Chondrocyte (in vitro differentiated cells): ENCODE measurements around the gene SLC2A1. TPM values are rescaled to one million over a fixed set of nuclear protein-coding genes. Genes with fewer than 3 reads are reported as not detected.
"Not testable (repeated sequence)": the region's sequence is repeated elsewhere in the genome, so short reads cannot be mapped to it uniquely, and the experiment has no call there.

Source experiments
- DNase-seq: peaks from one replicate; pipeline ENCODE4 v3.0.0; 2021; ENCODE audit warnings: mixed read lengths, low spot score
- H3K27ac Mint-ChIP-seq: one replicate; pipeline ENCODE4 v1.8.0; 2021; ENCODE audit warnings: mild to moderate bottlenecking, moderate library complexity, mixed read lengths; ENCODE audit not compliant: unreplicated experiment
- H3K27me3 Mint-ChIP-seq: 2 replicates; pipeline ENCODE4 v1.8.0; 2021; ENCODE audit warnings: low read depth, mixed read lengths
- H3K36me3 Mint-ChIP-seq: 2 replicates; pipeline ENCODE4 v1.8.0; 2021; ENCODE audit warnings: low read depth, mixed read lengths
- H3K4me1 Mint-ChIP-seq: 2 replicates; pipeline ENCODE4 v1.8.0; 2021; ENCODE audit warnings: low read depth, mild to moderate bottlenecking, mixed read lengths
- H3K4me3 Mint-ChIP-seq: one replicate; pipeline ENCODE4 v1.8.0; 2021; ENCODE audit warnings: mild to moderate bottlenecking, moderate library complexity, mixed read lengths; ENCODE audit not compliant: unreplicated experiment
- H3K9me3 Mint-ChIP-seq: 2 replicates; pipeline ENCODE4 v1.8.0; 2021; ENCODE audit warnings: low read depth, mixed read lengths
- total RNA-seq: library from RNA; stranded (reverse); gene quantifications from 3 replicates; pipeline ENCODE4 v1.2.1, GENCODE V29; 2021
- TF ChIP-seq, protein P1 (sequence below): fragments of 200-600 bp; sonication (generic); IDR thresholded peaks from 2 replicates; pipeline ENCODE4 v1.5.0; 2021; ENCODE audit warnings: antibody characterized with exemption, mild to moderate bottlenecking, moderate library complexity

The SLC2A1 gene
- total RNA-seq, 1 donor from 2014 or later = 190 TPM

DNA sequence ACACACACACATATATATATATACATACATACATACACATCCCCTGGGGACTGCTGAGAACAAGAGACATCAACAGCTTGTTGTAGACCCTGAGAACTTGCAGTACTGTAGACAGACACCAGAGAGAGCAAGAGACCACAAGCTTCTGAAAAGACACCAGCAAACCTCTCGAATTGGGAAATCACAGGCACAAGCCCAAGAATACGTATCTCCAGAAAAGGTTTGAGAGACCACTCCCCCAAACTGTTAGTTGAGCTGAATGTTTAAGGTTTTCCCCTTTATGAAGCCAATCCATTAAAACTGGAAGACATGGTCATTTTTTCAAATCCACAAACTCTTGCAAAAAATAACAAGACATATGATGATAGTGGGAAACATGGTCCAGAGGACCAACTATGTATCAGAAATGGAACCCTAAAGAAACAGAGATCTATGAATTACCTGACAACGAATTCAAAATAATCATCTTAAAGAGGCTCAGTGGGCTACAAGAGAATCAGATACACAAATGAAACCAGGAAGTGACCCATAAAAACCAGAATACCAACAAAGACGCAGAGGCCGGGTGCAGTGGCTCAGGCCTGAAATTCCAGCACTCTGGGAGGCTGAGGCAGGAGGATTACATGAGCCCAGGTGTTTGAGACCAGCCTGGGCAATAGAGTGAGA, 45.1 kb downstream of the SLC2A1 start:
- Mint-ChIP-seq H3K4me1 (peaks cover 4% of the 10 kb centered on the region), H3K27ac (no peak overlapping the region)
- DNase-seq = no peak

DNA sequence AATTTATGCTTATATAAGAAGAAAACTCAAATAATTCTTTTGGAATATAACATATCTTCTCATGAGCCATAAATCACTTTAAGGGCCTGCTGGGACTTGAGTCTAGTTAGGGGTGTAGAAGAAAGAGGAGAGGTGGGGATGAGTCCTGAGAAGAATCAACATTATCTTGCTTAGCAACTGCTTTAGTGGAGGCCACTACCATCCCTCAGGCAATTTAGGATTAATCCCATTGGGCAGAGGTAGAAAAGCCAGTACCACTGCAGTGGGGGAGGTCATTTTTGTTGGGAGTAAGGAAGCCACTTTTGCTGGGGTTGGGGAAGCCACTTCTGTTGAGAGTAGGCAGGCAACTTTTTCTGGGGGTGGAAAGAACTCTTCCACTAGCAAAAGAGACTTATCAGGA, 47.7 kb downstream of the SLC2A1 start:
- Mint-ChIP-seq H3K27me3 (no peaks in the 10 kb centered on the region), H3K4me3 (no peak overlapping the region), H3K36me3 (no peaks in the 10 kb centered on the region), H3K9me3 (peaks cover 10% of the 10 kb centered on the region), H3K27ac (no peak overlapping the region), H3K4me1 (peaks cover 4% of the 10 kb centered on the region)
- DNase-seq = no peak
- TF ChIP-seq, protein P1, sequence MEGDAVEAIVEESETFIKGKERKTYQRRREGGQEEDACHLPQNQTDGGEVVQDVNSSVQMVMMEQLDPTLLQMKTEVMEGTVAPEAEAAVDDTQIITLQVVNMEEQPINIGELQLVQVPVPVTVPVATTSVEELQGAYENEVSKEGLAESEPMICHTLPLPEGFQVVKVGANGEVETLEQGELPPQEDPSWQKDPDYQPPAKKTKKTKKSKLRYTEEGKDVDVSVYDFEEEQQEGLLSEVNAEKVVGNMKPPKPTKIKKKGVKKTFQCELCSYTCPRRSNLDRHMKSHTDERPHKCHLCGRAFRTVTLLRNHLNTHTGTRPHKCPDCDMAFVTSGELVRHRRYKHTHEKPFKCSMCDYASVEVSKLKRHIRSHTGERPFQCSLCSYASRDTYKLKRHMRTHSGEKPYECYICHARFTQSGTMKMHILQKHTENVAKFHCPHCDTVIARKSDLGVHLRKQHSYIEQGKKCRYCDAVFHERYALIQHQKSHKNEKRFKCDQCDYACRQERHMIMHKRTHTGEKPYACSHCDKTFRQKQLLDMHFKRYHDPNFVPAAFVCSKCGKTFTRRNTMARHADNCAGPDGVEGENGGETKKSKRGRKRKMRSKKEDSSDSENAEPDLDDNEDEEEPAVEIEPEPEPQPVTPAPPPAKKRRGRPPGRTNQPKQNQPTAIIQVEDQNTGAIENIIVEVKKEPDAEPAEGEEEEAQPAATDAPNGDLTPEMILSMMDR = no peak

More for the DNA sequence above, 45.1 kb downstream of the SLC2A1 start:
- Mint-ChIP-seq H3K4me3 (no peak overlapping the region), H3K36me3 (no peaks in the 10 kb centered on the region), H3K9me3 (peaks cover 10% of the 10 kb centered on the region), H3K27me3 (no peaks in the 10 kb centered on the region)
- TF ChIP-seq, protein P1 = peak; percentile 88

DNA sequence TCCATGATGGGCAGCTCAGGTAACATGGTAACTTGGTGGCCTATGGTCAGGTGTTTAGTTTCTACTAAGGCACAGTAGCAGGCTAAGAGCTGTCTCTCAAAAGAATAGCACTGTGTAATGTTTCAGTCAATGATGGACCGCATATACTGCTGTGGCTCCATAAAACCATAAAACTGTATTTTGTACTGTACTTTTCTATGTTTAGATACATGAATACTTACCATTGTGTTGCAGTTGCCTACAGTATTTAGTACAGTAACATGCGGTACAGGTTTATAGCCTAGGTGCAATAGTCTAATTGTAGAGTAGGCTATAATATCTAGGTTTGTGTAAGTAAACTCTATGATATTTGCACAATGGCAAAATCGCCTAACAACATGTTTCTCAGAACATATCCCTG, 50.6 kb downstream of the SLC2A1 start:
- Mint-ChIP-seq H3K27ac (no peak overlapping the region), H3K4me3 (no peak overlapping the region), H3K27me3 (no peaks in the 10 kb centered on the region), H3K9me3 (no peaks in the 10 kb centered on the region), H3K36me3 (no peaks in the 10 kb centered on the region), H3K4me1 (no peaks in the 10 kb centered on the region)
- TF ChIP-seq, protein P1 = no peak
- DNase-seq = no peak

DNA sequence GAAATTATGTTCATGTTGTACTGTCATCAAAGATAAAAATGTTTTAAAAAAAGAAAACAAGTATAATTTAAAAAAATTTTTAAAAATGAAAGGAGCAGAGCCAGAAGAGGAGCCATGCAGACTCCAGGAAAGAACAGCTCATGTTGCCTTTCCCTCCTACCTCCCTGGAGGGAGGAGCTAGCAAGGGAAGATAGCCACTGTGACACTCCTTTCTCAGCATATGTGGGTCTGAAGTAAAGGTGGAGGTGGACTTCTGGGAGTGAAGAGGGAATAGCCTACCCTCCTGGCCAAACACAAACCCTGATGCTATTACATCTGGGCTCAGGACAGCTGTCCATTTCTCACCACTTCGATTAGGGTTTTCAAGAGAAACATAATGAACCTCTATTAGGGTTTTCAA, 54.2 kb downstream of the SLC2A1 start:
- Mint-ChIP-seq H3K27me3 (peaks cover 1% of the 10 kb centered on the region), H3K36me3 (no peaks in the 10 kb centered on the region), H3K9me3 (no peaks in the 10 kb centered on the region), H3K4me3 (no peak overlapping the region), H3K4me1 (no peaks in the 10 kb centered on the region), H3K27ac (no peak overlapping the region)
- TF ChIP-seq, protein P1 = no peak
- DNase-seq = no peak

DNA sequence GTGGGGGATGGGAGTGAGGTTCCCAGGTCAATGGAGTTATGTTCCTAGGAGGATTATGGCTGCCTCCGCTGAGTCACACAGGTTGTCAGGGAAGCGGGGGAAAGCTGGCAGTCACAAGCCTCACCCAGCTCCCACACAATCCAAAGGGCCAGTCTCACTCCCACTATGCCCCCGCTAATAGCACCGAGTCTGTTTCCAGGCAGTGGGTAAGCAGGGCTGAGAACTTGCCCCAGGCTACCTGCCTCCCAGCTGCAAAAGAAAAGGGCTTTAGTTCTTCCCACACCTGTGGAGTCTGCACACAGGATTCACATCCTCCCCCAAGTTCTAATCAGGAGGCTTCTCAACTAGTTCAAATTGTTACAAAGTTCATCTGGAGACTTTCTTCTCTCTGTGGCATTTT, 58.7 kb downstream of the SLC2A1 start:
- Mint-ChIP-seq H3K27me3 (peaks cover 23% of the 10 kb centered on the region), H3K9me3 (peaks cover 34% of the 10 kb centered on the region)
- H3K4me1 Mint-ChIP-seq, H3K36me3 Mint-ChIP-seq, DNase-seq, H3K27ac Mint-ChIP-seq, H3K4me3 Mint-ChIP-seq: not testable (repeated sequence)
